ENCODE results near the gene SLC25A18. TPM values are rescaled to one million over a fixed set of nuclear protein-coding genes. Genes with fewer than 3 reads are reported as not detected.

The SLC25A18 gene
- polyA plus RNA-seq, 3 donors, result 0.10 to 0.11 TPM; not detected in 1

GRCh38 chr22:17537155-17537554, 26.1 kb upstream of the SLC25A18 start:
- no CpG with 5 or more reads among the region's 2 CpGs for WGBS (ENCODE audit: insufficient coverage)
- intact Hi-C loops (cut with micrococcal nuclease), result no loop called here
- Histone ChIP-seq H3K27ac (ENCODE audit: low read depth in 1 of 2, low read length in 2 of 2) (no peak overlapping the region), H3K79me2 (ENCODE audit: insufficient read depth, low read length) (no peaks in the 10 kb centered on the region), H3K27me3 (ENCODE audit: control insufficient read depth in 2 of 2, insufficient read depth in 2 of 2, low read length in 2 of 2) (no peaks in the 10 kb centered on the region), H2AFZ (ENCODE audit: insufficient read depth, low read depth, low read length, poor library complexity, severe bottlenecking) (no peak overlapping the region), H4K20me1 (ENCODE audit: insufficient read depth, low read length) (no peaks in the 10 kb centered on the region), H3K4me1 (ENCODE audit: control insufficient read depth in 1 of 2, insufficient read depth in 2 of 2, low read length in 2 of 2) (no peaks in the 10 kb centered on the region), H3K4me3 (replicated peaks in 1 of 3; ENCODE audit: low read depth in 2 of 3, low read length in 3 of 3) (no peak overlapping the region), H3K9me3 (replicated peaks in 1 of 2; ENCODE audit: control insufficient read depth in 1 of 2, insufficient read depth in 1 of 2, low read length in 2 of 2) (no peaks in the 10 kb centered on the region), H3K36me3 (replicated peaks in 1 of 2; ENCODE audit: control insufficient read depth in 1 of 2, insufficient read depth in 2 of 2, low read length in 2 of 2) (no peaks in the 10 kb centered on the region), H3K4me2 (replicated peaks; ENCODE audit: extremely low read depth, low read length, poor library complexity, severe bottlenecking) (no peak overlapping the region), H3K9ac (ENCODE audit: insufficient read depth, low read length, poor library complexity, severe bottlenecking) (no peak overlapping the region)
- Mint-ChIP-seq H3K27ac (peak overlapping the region in 1 of 7 donors; percentile 5), H3K9me3 (no peaks in the 10 kb centered on the region), H3K4me3 (no peak overlapping the region), H3K4me1 (no peaks in the 10 kb centered on the region), H3K36me3 (peaks cover 0 to 7% of the 10 kb centered on the region in 2 donors), H3K27me3 (ENCODE audit: low read depth in 3 of 3) (peaks cover 1 to 9% (median 6%) of the 10 kb centered on the region in 3 donors)
- no peak for TF ChIP-seq CTCF (IDR thresholded peaks at IDR 0.05)
- no peak for DNase-seq

GRCh38 chr22:17540481-17540880, 22.8 kb upstream of the SLC25A18 start:
- Mint-ChIP-seq H3K36me3 (peaks cover 0 to 7% of the 10 kb centered on the region in 2 donors), H3K27ac (no peak overlapping the region), H3K4me1 (no peaks in the 10 kb centered on the region), H3K4me3 (no peak overlapping the region), H3K9me3 (no peaks in the 10 kb centered on the region), H3K27me3 (ENCODE audit: low read depth in 3 of 3) (peaks cover 0 to 3% (median 1%) of the 10 kb centered on the region in 3 donors)
- H2AFZ ChIP-seq (ENCODE audit: insufficient read depth, low read depth, low read length, poor library complexity, severe bottlenecking), result no peak overlapping the region
- TF ChIP-seq CTCF (IDR thresholded peaks at IDR 0.05), result no peak
- H3K4me1 ChIP-seq (ENCODE audit: control insufficient read depth in 1 of 2, insufficient read depth in 2 of 2, low read length in 2 of 2), result no peaks in the 10 kb centered on the region
- intact Hi-C loops (cut with micrococcal nuclease), result no loop called here
- no peak for DNase-seq
- H3K36me3 ChIP-seq (replicated peaks in 1 of 2; ENCODE audit: control insufficient read depth in 1 of 2, insufficient read depth in 2 of 2, low read length in 2 of 2), result no peaks in the 10 kb centered on the region
- H4K20me1 ChIP-seq (ENCODE audit: insufficient read depth, low read length), result no peaks in the 10 kb centered on the region
- H3K4me2 ChIP-seq (replicated peaks; ENCODE audit: extremely low read depth, low read length, poor library complexity, severe bottlenecking), result no peak overlapping the region
- H3K4me3 ChIP-seq (replicated peaks in 1 of 3; ENCODE audit: low read depth in 2 of 3, low read length in 3 of 3), result no peak overlapping the region
- H3K27me3 ChIP-seq (ENCODE audit: control insufficient read depth in 2 of 2, insufficient read depth in 2 of 2, low read length in 2 of 2), result no peaks in the 10 kb centered on the region
- H3K9ac ChIP-seq (ENCODE audit: insufficient read depth, low read length, poor library complexity, severe bottlenecking), result no peak overlapping the region
- no peaks in the 10 kb centered on the region for H3K79me2 ChIP-seq (ENCODE audit: insufficient read depth, low read length)
- no peak overlapping the region for H3K27ac ChIP-seq (ENCODE audit: low read depth in 1 of 2, low read length in 2 of 2)
- no peaks in the 10 kb centered on the region for H3K9me3 ChIP-seq (replicated peaks in 1 of 2; ENCODE audit: control insufficient read depth in 1 of 2, insufficient read depth in 1 of 2, low read length in 2 of 2)
- 82% methylated on average over 12 of the region's 15 CpGs for WGBS (ENCODE audit: insufficient coverage)
